DMS 273 (cell line): ENCODE data around the gene ZNF143.

Experiments
- DNase-seq: peaks from one replicate; lab custom pipeline; 2025; ENCODE audit not compliant: unreplicated experiment; lab: John Stamatoyannopoulos, UW

The ZNF143 gene

GRCh38 chr11:9460322-9461062 lies at the start of gene ZNF143:
Gene ZNF143 (plus strand): TSS chr11:9461012. CDS start chr11:9471309, 10,297 bp downstream.
- peak; percentile 99 for DNase-seq

GRCh38 chr11:9428706-9429105 lies 32.1 kb upstream of the ZNF143 start:
- DNase-seq = no peak

- DNase-seq = no peak
These were observed 22.2 kb upstream of the ZNF143 start for GRCh38 chr11:9438611-9439010.

- no peak for DNase-seq
These were observed 14.6 kb upstream of the ZNF143 start for GRCh38 chr11:9446230-9446629.

- no peak for DNase-seq
These were observed 12.0 kb upstream of the ZNF143 start for GRCh38 chr11:9448576-9449352.

GRCh38 chr11:9452023-9452422 lies 8.8 kb upstream of the ZNF143 start:
- peak; percentile 6 for DNase-seq

- no peak for DNase-seq
These were observed 5.1 kb upstream of the ZNF143 start for GRCh38 chr11:9455722-9456121.

- peak; percentile 66 for DNase-seq
These were observed 1.0 kb upstream of the ZNF143 start for GRCh38 chr11:9459667-9460321.

- DNase-seq = peak; percentile 95
These were observed 399 bp downstream of the ZNF143 start for GRCh38 chr11:9461063-9461759.

- DNase-seq = peak; percentile 26
These were observed 935 bp downstream of the ZNF143 start for GRCh38 chr11:9461760-9462134.

- no peak for DNase-seq
These were observed 1.5 kb downstream of the ZNF143 start for GRCh38 chr11:9462172-9462799.

- DNase-seq = no peak
These were observed 2.2 kb downstream of the ZNF143 start for GRCh38 chr11:9462806-9463537.

- DNase-seq = no peak
These were observed 10.0 kb downstream of the ZNF143 start for GRCh38 chr11:9470765-9471164.

GRCh38 chr11:9473408-9473807 lies 12.6 kb downstream of the ZNF143 start:
- DNase-seq = no peak

- no peak for DNase-seq
These were observed 19.1 kb downstream of the ZNF143 start for GRCh38 chr11:9479899-9480298.

- no peak for DNase-seq
These were observed 28.4 kb downstream of the ZNF143 start for GRCh38 chr11:9489080-9489765.

GRCh38 chr11:9490376-9490775 lies 29.6 kb downstream of the ZNF143 start:
- DNase-seq = no peak

GRCh38 chr11:9493492-9493891 lies 32.7 kb downstream of the ZNF143 start:
- DNase-seq = no peak

- no peak for DNase-seq
These were observed 33.5 kb downstream of the ZNF143 start for GRCh38 chr11:9494316-9494715.
